ENCODE data around the gene ABHD3. TPM values are rescaled to one million over a fixed set of nuclear protein-coding genes. Genes with fewer than 3 reads are reported as not detected.
"Not testable (repeated sequence)": the region's sequence is repeated elsewhere in the genome, so short reads cannot be mapped to it uniquely, and the experiment has no call there.

ABHD3 gene
- total RNA-seq, 6 experiments from 2014 or later, result 20.1 to 22.3 (median 21.4) TPM

- no peak for DNase-seq
- WGBS (ENCODE audit: insufficient coverage, low coverage, low lambda C conversion rate, missing lambda C conversion rate), result 71% methylated on average over 4 of the region's 4 CpGs
- TF ChIP-seq CTCF (IDR thresholded peaks at IDR 0.05) (no peak), POLR2A (IDR thresholded peaks at IDR 0.05) (no peak)
Observed at GRCh38 chr18:21634588-21635199, 69.9 kb downstream of the ABHD3 start.

GRCh38 chr18:21632393-21632792 is 72.2 kb downstream of the ABHD3 start:
- Histone ChIP-seq H3K4me3 (no peak overlapping the region), H3K9me3 (no peaks in the 10 kb centered on the region), H3K27ac (no peak overlapping the region), H3K27me3 (no peaks in the 10 kb centered on the region), H3K36me3 (peaks cover 0 to 22% (median 0%) of the 10 kb centered on the region in 4 donors), H3K4me1 (peaks cover 0 to 4% (median under 1%) of the 10 kb centered on the region in 4 donors)
- 100% methylated on average over 1 of the region's 1 CpG for WGBS (ENCODE audit: insufficient coverage, low coverage, low lambda C conversion rate, missing lambda C conversion rate)
- intact Hi-C loops (cut with DNase I), result no loop called here
- no peak for DNase-seq
- no peak for TF ChIP-seq POLR2A (IDR thresholded peaks at IDR 0.05)
- peak in 3 of 4 donors; percentile 19 to 31 (median 21) for TF ChIP-seq CTCF (IDR thresholded peaks at IDR 0.05)
- ATAC-seq, result peak in 2 of 4 donors; percentile 29 to 36

More at GRCh38 chr18:21634588-21635199, 69.9 kb downstream of the ABHD3 start:
- Histone ChIP-seq H3K27me3 (no peaks in the 10 kb centered on the region), H3K27ac (no peak overlapping the region), H3K9me3 (no peaks in the 10 kb centered on the region), H3K4me1 (peaks cover 0 to 21% (median 5%) of the 10 kb centered on the region in 4 donors), H3K4me3 (no peak overlapping the region), H3K36me3 (peaks cover 0 to 4% (median 0%) of the 10 kb centered on the region in 4 donors)
- intact Hi-C loops (cut with DNase I), result no loop called here
- ATAC-seq, result no peak

- intact Hi-C loops (cut with DNase I), result no loop called here
- 65% methylated on average over 9 of the region's 9 CpGs for WGBS (ENCODE audit: insufficient coverage, low coverage, low lambda C conversion rate, missing lambda C conversion rate)
- Histone ChIP-seq H3K27me3 (no peaks in the 10 kb centered on the region), H3K36me3 (peaks cover 0 to 45% (median 4%) of the 10 kb centered on the region in 4 donors), H3K4me3 (no peak overlapping the region), H3K27ac (no peak overlapping the region), H3K4me1 (no peaks in the 10 kb centered on the region), H3K9me3 (no peaks in the 10 kb centered on the region)
- ATAC-seq (no peak), DNase-seq (no peak)
- TF ChIP-seq POLR2A (IDR thresholded peaks at IDR 0.05) (no peak), CTCF (IDR thresholded peaks at IDR 0.05) (no peak)
Observed at GRCh38 chr18:21629089-21629832, 75.3 kb downstream of the ABHD3 start.

GRCh38 chr18:21621640-21622039 is 82.9 kb downstream of the ABHD3 start:
- H3K4me3 ChIP-seq; H3K4me1 ChIP-seq; intact Hi-C loops (cut with DNase I); DNase-seq; H3K27ac ChIP-seq; ATAC-seq; H3K27me3 ChIP-seq; H3K9me3 ChIP-seq: not testable (repeated sequence)
- H3K36me3 ChIP-seq, result peaks cover 0 to 41% (median 16%) of the 10 kb centered on the region in 4 donors
- 92% methylated on average over 9 of the region's 9 CpGs for WGBS (ENCODE audit: insufficient coverage, low coverage, low lambda C conversion rate, missing lambda C conversion rate)
